RWPE1 (cell line): ENCODE data around the gene CDK17.
"Not testable (repeated sequence)": the region's sequence is repeated elsewhere in the genome, so short reads cannot be mapped to it uniquely, and the experiment has no call there.

Experiments
- CTCF ChIA-PET: fragments of 350-600 bp; sonication (Branson Sonifier 250); formaldehyde crosslinking; extraction: SDS; loops from one replicate; lab custom pipeline; 2021; lab: Yijun Ruan, JAX
- POLR2A ChIA-PET: fragments of 400-600 bp; formaldehyde crosslinking; extraction: SDS; loops from one replicate; lab custom pipeline; 2020; ENCODE audit warnings: antibody characterized with exemption; ENCODE audit not compliant: low non-redundant PET; lab: Yijun Ruan, JAX
- DNase-seq: peaks from one replicate; pipeline ENCODE4 v3.0.0; 2012; ENCODE audit warnings: low spot score
- H3K27ac ChIP-seq: fragments of 450-650 bp; 2 replicates; pipeline ENCODE4 v1.5.1; 2017
- TF ChIP-seq, protein P1 (sequence below): fragments of 450-650 bp; conservative IDR thresholded peaks from 2 replicates; pipeline ENCODE4 v1.5.1; 2017; ENCODE audit warnings: low read depth, mild to moderate bottlenecking

CDK17 gene

DNA sequence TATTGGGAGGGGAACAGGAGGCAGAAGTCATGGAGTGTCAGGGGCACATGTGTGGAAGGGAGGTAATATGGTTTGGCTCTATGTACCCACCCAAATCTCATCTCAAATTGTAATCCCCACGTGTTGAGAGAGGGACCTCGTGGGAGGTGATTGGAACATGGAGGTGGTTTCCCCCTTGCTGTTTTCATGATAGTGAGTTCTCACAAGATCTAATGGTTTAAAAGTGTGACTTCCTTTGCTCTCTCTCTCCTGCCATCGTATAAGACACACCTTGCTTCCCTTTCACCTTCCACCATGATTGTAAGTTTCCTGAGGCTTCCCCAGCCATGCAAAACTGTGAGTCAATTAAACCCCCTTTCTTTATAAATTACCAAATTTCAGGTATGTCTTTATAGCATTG lies 41.6 kb upstream of the CDK17 start:
- CTCF ChIA-PET = no interaction called here
- H3K27ac ChIP-seq = no peak overlapping the region
- POLR2A ChIA-PET = no interaction called here
- TF ChIP-seq, protein P1, sequence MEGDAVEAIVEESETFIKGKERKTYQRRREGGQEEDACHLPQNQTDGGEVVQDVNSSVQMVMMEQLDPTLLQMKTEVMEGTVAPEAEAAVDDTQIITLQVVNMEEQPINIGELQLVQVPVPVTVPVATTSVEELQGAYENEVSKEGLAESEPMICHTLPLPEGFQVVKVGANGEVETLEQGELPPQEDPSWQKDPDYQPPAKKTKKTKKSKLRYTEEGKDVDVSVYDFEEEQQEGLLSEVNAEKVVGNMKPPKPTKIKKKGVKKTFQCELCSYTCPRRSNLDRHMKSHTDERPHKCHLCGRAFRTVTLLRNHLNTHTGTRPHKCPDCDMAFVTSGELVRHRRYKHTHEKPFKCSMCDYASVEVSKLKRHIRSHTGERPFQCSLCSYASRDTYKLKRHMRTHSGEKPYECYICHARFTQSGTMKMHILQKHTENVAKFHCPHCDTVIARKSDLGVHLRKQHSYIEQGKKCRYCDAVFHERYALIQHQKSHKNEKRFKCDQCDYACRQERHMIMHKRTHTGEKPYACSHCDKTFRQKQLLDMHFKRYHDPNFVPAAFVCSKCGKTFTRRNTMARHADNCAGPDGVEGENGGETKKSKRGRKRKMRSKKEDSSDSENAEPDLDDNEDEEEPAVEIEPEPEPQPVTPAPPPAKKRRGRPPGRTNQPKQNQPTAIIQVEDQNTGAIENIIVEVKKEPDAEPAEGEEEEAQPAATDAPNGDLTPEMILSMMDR = no peak
- no peak for DNase-seq

DNA sequence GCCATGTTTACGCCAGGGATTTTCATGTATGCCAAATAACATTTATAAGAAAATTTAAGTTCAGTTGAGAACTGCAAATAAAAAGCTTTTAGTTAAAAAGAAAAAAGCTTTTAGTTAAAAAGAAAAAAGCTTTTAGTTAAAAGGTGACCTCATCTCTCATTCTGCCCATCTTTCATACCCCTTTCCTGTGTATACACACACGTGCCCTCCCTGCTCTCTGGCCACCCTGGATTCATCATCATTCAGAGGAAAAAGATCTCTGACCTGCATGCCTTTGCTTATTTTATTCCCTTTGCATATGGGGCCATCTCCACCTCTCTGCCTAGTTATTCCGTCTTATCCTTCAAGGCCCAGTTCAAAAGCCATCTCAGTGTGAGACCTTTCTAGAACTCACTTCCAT lies 38.1 kb upstream of the CDK17 start:
- POLR2A ChIA-PET = no interaction called here
- H3K27ac ChIP-seq = no peak overlapping the region
- CTCF ChIA-PET = no interaction called here
- no peak for DNase-seq
- TF ChIP-seq, protein P1 = no peak

DNA sequence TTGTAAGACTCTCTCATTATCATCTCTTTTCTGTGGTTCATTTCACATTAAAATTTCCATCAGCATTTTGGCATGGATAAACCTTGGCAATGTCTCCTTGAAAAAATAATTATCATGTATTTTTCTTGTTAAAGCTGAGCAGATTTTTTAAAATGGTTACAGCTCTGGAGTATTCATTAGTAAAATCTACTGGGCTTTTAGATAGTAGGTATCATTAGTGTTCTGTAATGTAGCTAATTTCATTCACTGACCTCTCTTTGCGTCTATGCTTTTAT lies 36.9 kb upstream of the CDK17 start:
- ChIA-PET POLR2A (no interaction called here), CTCF (interaction anchor here (0.5 to 0.6 kb wide), 2 partner anchors 52 to 112 kb away, joined by 3 read pairs; partner anchors contain the start of gene CFAP54)
- TF ChIP-seq, protein P1 = no peak
- no peak overlapping the region for H3K27ac ChIP-seq
- DNase-seq = no peak

DNA sequence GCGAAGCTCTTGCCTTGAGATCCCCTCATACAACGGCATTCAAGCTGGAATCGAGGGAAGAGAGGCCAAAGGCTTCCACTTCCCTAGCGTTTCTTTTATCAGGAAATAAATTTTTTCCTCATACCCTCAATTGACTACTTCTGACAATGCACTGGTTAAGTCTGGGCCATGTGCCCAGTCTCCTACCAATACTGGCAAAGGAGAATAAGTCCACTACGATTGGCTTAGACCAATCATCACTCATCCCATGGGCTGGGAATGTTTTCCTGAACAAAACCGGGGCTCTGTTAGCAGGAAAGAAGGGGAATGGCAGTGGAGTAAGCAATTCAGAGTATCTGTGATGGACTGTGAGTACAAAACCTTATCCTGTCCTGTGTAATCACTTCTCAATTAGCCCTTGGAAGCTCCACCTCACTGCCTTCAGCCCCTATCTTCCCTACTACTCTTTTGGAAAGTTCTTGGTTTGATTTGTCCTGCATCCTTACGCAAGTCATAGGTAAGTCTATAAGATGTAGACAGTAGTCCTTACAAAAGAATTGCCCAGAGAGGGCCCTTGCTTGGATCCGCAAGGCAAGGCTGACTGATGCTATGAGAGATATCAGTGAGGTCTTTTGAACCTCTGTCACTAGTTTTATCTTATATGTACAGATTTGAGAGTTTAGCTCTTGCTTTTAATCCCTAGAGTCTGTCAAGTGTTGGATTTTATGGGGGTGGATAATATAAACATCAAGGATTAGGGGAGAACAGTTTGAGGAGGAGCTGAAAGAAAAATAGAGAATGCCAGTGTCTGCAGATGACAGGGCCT lies 36.3 kb upstream of the CDK17 start:
- TF ChIP-seq, protein P1 = no peak
- H3K27ac ChIP-seq = no peak overlapping the region
- ChIA-PET POLR2A (no interaction called here), CTCF (interaction anchor here (0.5 to 0.6 kb wide), 2 partner anchors 53 to 112 kb away, joined by 3 read pairs; partner anchors contain the start of gene CFAP54)
- no peak for DNase-seq

DNA sequence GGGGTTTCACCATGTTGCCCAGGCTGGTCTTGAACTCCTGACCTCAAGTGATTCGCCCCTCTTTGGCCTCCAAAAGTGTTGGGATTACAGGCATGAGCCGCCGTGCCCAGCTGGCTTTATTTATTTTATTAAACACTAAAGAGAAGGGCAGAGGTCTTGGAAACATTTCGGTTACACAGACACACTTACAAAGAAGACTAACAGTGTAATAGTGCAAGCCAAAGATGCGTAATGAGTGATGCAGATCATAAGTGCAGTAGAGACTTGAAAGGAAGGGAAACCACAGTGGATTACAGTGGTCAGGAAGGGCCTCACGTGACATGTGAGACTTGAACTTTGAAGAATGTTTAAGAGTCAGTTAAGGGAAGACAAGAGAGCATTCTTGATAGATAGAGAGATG lies 33.9 kb upstream of the CDK17 start:
- ChIA-PET POLR2A (no interaction called here), CTCF (no interaction called here)
- H3K27ac ChIP-seq = no peak overlapping the region
- TF ChIP-seq, protein P1 = no peak
- DNase-seq = no peak

DNA sequence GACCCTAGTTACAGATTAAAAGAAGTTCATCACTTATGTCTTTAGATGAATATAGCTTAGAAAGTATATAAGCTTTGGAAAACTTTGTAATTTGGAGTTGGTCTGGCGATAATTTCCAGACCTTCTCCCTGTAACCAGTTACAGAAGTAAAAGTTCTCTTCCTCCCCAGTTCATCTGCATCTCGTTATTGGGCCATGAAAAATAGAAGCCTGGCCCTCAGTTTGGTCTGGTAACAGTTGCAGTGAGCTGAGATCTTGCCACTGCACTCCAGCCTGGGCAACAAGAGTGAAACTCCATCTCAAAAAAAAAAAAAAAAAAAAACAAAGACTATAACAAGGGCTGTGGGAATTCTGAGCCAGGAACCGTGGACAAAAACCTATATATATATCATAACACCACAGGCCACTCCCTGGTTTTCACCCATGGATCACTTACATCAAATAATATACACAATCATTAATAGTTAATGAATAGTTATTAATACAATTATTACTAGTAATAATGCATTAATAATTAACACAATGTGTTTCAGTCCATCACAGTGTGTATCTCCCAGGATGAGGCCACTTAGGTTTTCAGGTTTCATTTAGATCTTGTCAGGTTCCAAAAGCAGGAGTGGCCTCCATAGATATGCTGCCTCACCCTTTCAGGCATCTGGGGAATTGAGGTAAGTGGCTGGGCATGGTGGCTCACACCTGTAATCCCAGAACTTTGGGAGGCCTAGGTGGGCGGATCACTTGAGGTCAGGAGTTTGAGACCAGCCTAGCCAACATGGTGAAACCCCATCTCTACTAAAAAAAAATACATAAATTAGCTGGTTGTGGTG lies 32.5 kb upstream of the CDK17 start:
- H3K27ac ChIP-seq, POLR2A ChIA-PET, DNase-seq, CTCF ChIA-PET: not testable (repeated sequence)

DNA sequence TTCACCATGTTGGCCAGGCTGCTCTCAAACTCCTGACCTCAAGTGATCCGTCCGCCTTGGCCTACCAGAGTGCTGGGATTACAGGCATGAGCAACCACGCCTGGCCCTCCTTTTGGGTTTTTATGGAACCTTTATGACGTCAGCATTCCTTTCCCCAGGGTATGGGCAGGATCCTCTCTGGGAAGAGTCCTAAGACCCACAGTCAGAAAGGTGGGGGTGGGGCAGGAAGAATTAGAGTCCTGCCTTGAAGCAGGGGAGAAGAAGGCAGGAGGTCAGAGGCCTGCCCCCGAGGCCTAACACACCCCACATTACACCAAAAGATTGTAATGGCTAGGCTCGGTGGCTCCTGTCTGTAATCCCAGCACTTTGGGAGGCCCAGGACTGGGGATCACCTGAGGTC lies 30.8 kb upstream of the CDK17 start:
- TF ChIP-seq, protein P1 = no peak
- DNase-seq = no peak
- ChIA-PET POLR2A (no interaction called here), CTCF (interaction anchor here (0.8 kb wide), 1 partner anchor 15 kb away, joined by 4 read pairs; no protein-coding TSS in a partner anchor)
- no peak overlapping the region; the same call in 1 of the 2 replicates for H3K27ac ChIP-seq
